HepG2 (cell line): ENCODE data around the gene ZNF428.

Experiments
- HNF4A ChIP-seq: sonication (generic); formaldehyde crosslinking; IDR thresholded peaks from 2 replicates; pipeline ENCODE4 v1.4.0; 2020; ENCODE audit warnings: missing genetic modification reagents
- MEIS1 ChIP-seq: sonication (generic); formaldehyde crosslinking; IDR thresholded peaks from 2 replicates; pipeline ENCODE4 v1.9.0; 2021; ENCODE audit warnings: mild to moderate bottlenecking, missing genetic modification reagents, moderate library complexity, borderline replicate concordance
- ONECUT2 ChIP-seq: sonication (generic); formaldehyde crosslinking; IDR thresholded peaks from 2 replicates; pipeline ENCODE4 v1.4.0; 2020; ENCODE audit warnings: missing genetic modification reagents
- ZNF138 ChIP-seq: sonication (generic); formaldehyde crosslinking; IDR thresholded peaks from 2 replicates; pipeline ENCODE4 v1.5.0; 2020; ENCODE audit warnings: mild to moderate bottlenecking, low read depth, missing genetic modification reagents

DNA sequence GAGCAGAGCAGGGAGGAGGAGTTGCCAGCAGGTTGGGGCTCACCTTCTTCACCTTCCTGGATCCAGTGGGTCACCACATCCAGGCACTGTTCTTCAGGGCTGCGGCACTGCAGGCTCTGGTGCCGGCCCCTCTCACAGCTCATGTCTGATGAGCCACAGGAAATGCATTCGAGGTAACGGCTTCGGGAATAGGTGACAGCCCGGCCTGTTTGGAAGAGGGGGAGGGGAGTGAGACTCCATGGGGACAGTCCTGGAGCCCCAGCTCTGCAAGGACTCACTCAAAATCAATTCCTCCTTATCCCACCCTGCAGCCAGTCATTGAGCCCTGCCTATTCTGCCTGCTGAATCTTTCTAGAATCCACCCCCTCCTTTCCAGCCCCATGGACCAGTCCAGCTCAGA is 37.0 kb upstream of the ZNF428 start:
- TF ChIP-seq ZNF138 (CRISPR knock-in tag) (no peak), ONECUT2 (CRISPR knock-in tag) (no peak), HNF4A (CRISPR knock-in tag) (no peak), MEIS1 (CRISPR knock-in tag) (no peak)
